Measurements from ENCODE around the gene PHLDA2.

- TF ChIP-seq EP300 (IDR thresholded peaks at IDR 0.05): peak in 1 of 4 donors; percentile 90
- TF ChIP-seq CTCF (IDR thresholded peaks at IDR 0.05): no peak
- peak in 1 of 4 donors; percentile 44 for TF ChIP-seq POLR2A (IDR thresholded peaks at IDR 0.05)
Measured at GRCh38 chr11:2898366-2899079, 30.7 kb downstream of the PHLDA2 start.

All from upper lobe of left lung (tissue), 4 donors.